ENCODE results near the gene CTDSPL2. TPM values are rescaled to one million over a fixed set of nuclear protein-coding genes. Genes with fewer than 3 reads are reported as not detected.

CTDSPL2 gene
- 48.5 and 65.7 TPM in 2 replicates for total RNA-seq
- 34.5 and 38.0 TPM in 2 replicates for polyA plus RNA-seq
- 16.0 and 23.9 TPM in 2 replicates for polyA plus RNA-seq (2012)
- polyA minus RNA-seq (ENCODE audit: low replicate concordance): 16.7 and 24.6 TPM in 2 replicates

- no peaks in the 10 kb centered on the region for H3K9me3 ChIP-seq (ENCODE audit: control insufficient read depth, insufficient read depth, low read depth, low read length)
- H4K20me1 ChIP-seq (ENCODE audit: control insufficient read depth, extremely low read depth, insufficient read depth, low read length): no peaks in the 10 kb centered on the region
- peak; percentile 99 for DNase-seq (ENCODE audit: low read depth in 2 of 2)
- H3K79me2 ChIP-seq (ENCODE audit: control insufficient read depth, insufficient read depth, low read length): peaks cover 45% of the 10 kb centered on the region
- H3K4me3 ChIP-seq (replicated peaks in 1 of 4; ENCODE audit: control extremely low read depth in 1 of 4, insufficient read depth in 1 of 4, low read depth in 3 of 4, low read length in 4 of 4): peak within 1 kb of the TSS; percentile 78 to 99 (median 90)
- H3K27me3 ChIP-seq (ENCODE audit: control insufficient read depth, insufficient read depth, low read length): no peaks in the 10 kb centered on the region
- no peaks in the 10 kb centered on the region for H3K36me3 ChIP-seq (ENCODE audit: control insufficient read depth, insufficient read depth, low read length)
- peak within 1 kb of the TSS; percentile 96 for H2AFZ ChIP-seq (ENCODE audit: low read length)
- H3K27ac ChIP-seq (ENCODE audit: insufficient read depth, low read length): peak within 1 kb of the TSS; percentile 96
- peak within 1 kb of the TSS; percentile 98 for H3K4me2 ChIP-seq (ENCODE audit: extremely low read depth, insufficient read depth, low read length)
- TF ChIP-seq EZH2 (IDR thresholded peaks at IDR 0.05; ENCODE audit: low read length, missing control alignments): no peak
- TF ChIP-seq CTCF (conservative IDR thresholded peaks at IDR 0.05 in 1 of 2, IDR thresholded peaks at IDR 0.05 in 1 of 2; ENCODE audit: low read depth in 1 of 2, low read length in 2 of 2): peak; percentile 16 to 21
- peak within 1 kb of the TSS; percentile 88 for H3K9ac ChIP-seq (ENCODE audit: insufficient read depth, low read length)
- no peaks in the 10 kb centered on the region for H3K4me1 ChIP-seq (ENCODE audit: control insufficient read depth, extremely low read depth, insufficient read depth, low read length)
Observed at GRCh38 chr15:44426975-44427755, at the start of gene CTDSPL2. CTDSPL2 (plus strand) TSS chr15:44427629; CDS start chr15:44459015, 31,386 bp downstream.

- Histone ChIP-seq H3K4me3 (replicated peaks in 1 of 4; ENCODE audit: control extremely low read depth in 1 of 4, insufficient read depth in 1 of 4, low read depth in 3 of 4, low read length in 4 of 4) (no peak overlapping the region), H3K27ac (ENCODE audit: insufficient read depth, low read length) (no peak overlapping the region), H3K36me3 (ENCODE audit: control insufficient read depth, insufficient read depth, low read length) (no peaks in the 10 kb centered on the region), H2AFZ (ENCODE audit: low read length) (no peak overlapping the region), H3K9ac (ENCODE audit: insufficient read depth, low read length) (no peak overlapping the region), H3K4me2 (ENCODE audit: extremely low read depth, insufficient read depth, low read length) (no peak overlapping the region), H3K4me1 (ENCODE audit: control insufficient read depth, extremely low read depth, insufficient read depth, low read length) (peaks cover 3% of the 10 kb centered on the region), H4K20me1 (ENCODE audit: control insufficient read depth, extremely low read depth, insufficient read depth, low read length) (no peaks in the 10 kb centered on the region), H3K9me3 (ENCODE audit: control insufficient read depth, insufficient read depth, low read depth, low read length) (no peaks in the 10 kb centered on the region), H3K79me2 (ENCODE audit: control insufficient read depth, insufficient read depth, low read length) (no peaks in the 10 kb centered on the region), H3K27me3 (ENCODE audit: control insufficient read depth, insufficient read depth, low read length) (no peaks in the 10 kb centered on the region)
- TF ChIP-seq CTCF (conservative IDR thresholded peaks at IDR 0.05 in 1 of 2, IDR thresholded peaks at IDR 0.05 in 1 of 2; ENCODE audit: low read depth in 1 of 2, low read length in 2 of 2) (no peak), EZH2 (IDR thresholded peaks at IDR 0.05; ENCODE audit: low read length, missing control alignments) (no peak)
- DNase-seq (ENCODE audit: low read depth in 2 of 2): peak in 1 of 2 donors; percentile 44
Observed at GRCh38 chr15:44381236-44381635, 46.2 kb upstream of the CTDSPL2 start.

- TF ChIP-seq EZH2 (IDR thresholded peaks at IDR 0.05; ENCODE audit: low read length, missing control alignments) (no peak), CTCF (conservative IDR thresholded peaks at IDR 0.05 in 1 of 2, IDR thresholded peaks at IDR 0.05 in 1 of 2; ENCODE audit: low read depth in 1 of 2, low read length in 2 of 2) (no peak)
- no peaks in the 10 kb centered on the region for H3K27me3 ChIP-seq (ENCODE audit: control insufficient read depth, insufficient read depth, low read length)
- no peak overlapping the region for H3K4me2 ChIP-seq (ENCODE audit: extremely low read depth, insufficient read depth, low read length)
- peak overlapping the region; percentile 65 for H3K27ac ChIP-seq (ENCODE audit: insufficient read depth, low read length)
- no peak overlapping the region for H3K9ac ChIP-seq (ENCODE audit: insufficient read depth, low read length)
- no peaks in the 10 kb centered on the region for H3K9me3 ChIP-seq (ENCODE audit: control insufficient read depth, insufficient read depth, low read depth, low read length)
- no peaks in the 10 kb centered on the region for H3K36me3 ChIP-seq (ENCODE audit: control insufficient read depth, insufficient read depth, low read length)
- no peak overlapping the region for H3K4me3 ChIP-seq (replicated peaks in 1 of 4; ENCODE audit: control extremely low read depth in 1 of 4, insufficient read depth in 1 of 4, low read depth in 3 of 4, low read length in 4 of 4)
- DNase-seq (ENCODE audit: low read depth in 2 of 2): no peak
- no peaks in the 10 kb centered on the region for H3K79me2 ChIP-seq (ENCODE audit: control insufficient read depth, insufficient read depth, low read length)
- no peak overlapping the region for H2AFZ ChIP-seq (ENCODE audit: low read length)
- peaks cover 3% of the 10 kb centered on the region for H3K4me1 ChIP-seq (ENCODE audit: control insufficient read depth, extremely low read depth, insufficient read depth, low read length)
- no peaks in the 10 kb centered on the region for H4K20me1 ChIP-seq (ENCODE audit: control insufficient read depth, extremely low read depth, insufficient read depth, low read length)
Observed at GRCh38 chr15:44385344-44385942, 42.0 kb upstream of the CTDSPL2 start.
